GM20431 (cell line): ENCODE data around the gene ABHD4.

Experiments used
- in situ Hi-C: fragments of 300-500 bp; cut with MseI, MboI; formaldehyde crosslinking; loops from one replicate; pipeline ENCODE4 v1.15.0; 2020; ENCODE audit warnings: low sequenced_read_pairs; ENCODE audit not compliant: unreplicated experiment

Gene ABHD4

DNA sequence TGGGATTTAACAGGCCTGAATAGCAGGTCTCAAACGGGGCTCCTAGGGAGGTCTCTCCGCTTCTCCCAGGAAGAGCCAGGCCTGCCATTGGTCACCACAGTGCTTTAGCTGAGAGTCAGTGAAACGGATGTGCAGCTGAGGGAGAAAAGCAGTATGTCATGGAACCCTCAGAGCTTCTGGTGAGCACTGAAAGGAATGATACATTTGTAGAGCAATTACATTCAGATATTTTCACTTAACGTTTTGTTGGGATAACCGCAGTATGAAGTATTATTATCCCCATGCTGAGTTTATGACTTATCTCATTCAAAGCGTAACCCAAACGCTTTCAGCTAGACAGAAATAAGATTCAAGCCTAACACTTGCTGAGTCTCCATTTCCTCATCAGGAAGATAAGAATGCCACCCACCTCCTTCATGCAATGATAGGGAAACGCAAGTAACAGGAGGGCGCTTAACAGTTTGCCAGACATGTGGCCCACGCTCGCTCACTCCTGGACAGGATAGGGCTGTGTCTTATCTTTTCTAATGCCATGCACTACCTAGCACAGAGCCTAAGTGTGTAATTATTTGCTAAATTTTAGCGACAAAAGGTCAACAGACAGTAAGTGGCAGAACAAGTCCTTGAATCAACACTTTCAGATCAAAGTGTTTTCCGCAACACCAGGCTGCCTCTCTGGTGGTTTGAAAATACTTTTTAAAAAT, 37.3 kb upstream of the ABHD4 start:
- in situ Hi-C loops, result loop anchor here (25.0 kb wide), 1 partner anchor 174 kb away; no protein-coding TSS in a partner anchor

GRCh38 chr14:22561366-22561660, 36.8 kb upstream of the ABHD4 start:
- in situ Hi-C loops, result loop anchor here (25.0 kb wide), 1 partner anchor 174 kb away; no protein-coding TSS in a partner anchor

- in situ Hi-C loops, result loop anchor here (25.0 kb wide), 1 partner anchor 175 kb away; no protein-coding TSS in a partner anchor
These were observed 36.2 kb upstream of the ABHD4 start for GRCh38 chr14:22561661-22562579.

DNA sequence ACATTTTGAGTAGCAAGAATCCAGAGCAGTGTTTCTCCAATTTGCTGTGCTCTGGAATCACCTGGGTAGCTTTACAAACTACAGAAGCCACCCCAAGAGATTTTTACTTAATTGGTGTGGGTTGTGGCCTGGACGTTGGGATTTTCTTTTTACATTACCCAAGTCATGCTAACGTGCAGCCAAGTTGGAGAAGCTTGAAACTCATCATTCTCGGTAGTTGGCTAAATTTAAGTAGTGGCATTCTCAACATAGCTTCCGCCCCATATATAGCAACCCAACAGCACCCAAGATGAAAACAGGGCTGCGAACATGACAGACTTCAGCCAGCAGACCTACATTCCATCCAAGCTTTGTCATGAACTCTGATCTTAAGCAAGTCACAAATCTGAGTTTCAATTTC, 34.1 kb upstream of the ABHD4 start:
- in situ Hi-C loops, result loop anchor here (25.0 kb wide), 1 partner anchor 177 kb away; no protein-coding TSS in a partner anchor

DNA sequence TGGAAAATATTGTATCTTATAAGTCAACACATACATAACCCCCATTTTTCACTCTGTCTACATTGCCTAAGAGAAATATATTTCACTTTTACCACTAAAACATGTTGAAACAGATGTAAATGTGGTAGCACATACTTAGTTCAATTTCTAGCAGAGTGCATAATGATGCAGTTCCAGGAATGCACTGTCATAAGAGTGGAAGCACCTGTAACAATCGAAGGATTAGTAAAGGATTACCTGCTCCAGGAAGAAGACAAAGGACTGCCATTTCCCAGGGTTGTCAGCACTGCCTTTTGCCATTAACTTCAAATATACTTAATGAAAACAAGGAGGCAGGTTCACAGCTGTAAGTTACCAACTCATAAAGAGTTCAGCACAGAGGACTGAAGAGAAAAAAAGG, 33.6 kb upstream of the ABHD4 start:
- in situ Hi-C loops, result loop anchor here (25.0 kb wide), 1 partner anchor 177 kb away; no protein-coding TSS in a partner anchor

DNA sequence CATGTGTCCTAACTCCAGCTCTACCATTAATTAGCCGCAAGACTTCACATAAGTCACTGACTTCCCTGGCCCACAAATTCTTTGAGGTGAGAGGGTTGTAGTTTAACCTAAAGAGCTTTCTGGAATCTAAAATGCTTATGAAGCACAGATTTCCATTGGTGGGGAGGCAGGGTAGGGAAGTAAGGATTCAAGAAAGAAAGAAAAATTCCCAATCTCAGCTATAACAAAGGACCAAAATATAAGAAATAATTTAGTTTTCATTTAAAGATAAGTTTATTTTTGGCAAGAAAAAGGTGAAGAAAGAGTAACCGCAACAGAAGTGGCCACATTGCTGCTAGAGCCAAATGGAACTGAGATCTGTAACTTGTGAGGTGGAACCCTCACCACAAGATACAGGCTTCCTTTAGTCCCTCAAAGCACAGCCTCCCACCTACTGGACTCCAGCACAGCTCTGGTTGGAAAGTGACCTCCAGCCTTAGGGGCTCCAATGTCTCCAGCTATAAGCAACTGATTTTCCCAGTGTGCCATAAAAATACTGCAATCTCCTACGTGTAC, 32.6 kb upstream of the ABHD4 start:
- in situ Hi-C loops, result loop anchor here (25.0 kb wide), 1 partner anchor 178 kb away; no protein-coding TSS in a partner anchor

- in situ Hi-C loops, result loop anchor here (25.0 kb wide), 1 partner anchor 179 kb away; no protein-coding TSS in a partner anchor
These were observed 31.8 kb upstream of the ABHD4 start for GRCh38 chr14:22566266-22566665.

GRCh38 chr14:22566845-22567244, 31.3 kb upstream of the ABHD4 start:
- in situ Hi-C loops, result loop anchor here (25.0 kb wide), 1 partner anchor 180 kb away; no protein-coding TSS in a partner anchor

DNA sequence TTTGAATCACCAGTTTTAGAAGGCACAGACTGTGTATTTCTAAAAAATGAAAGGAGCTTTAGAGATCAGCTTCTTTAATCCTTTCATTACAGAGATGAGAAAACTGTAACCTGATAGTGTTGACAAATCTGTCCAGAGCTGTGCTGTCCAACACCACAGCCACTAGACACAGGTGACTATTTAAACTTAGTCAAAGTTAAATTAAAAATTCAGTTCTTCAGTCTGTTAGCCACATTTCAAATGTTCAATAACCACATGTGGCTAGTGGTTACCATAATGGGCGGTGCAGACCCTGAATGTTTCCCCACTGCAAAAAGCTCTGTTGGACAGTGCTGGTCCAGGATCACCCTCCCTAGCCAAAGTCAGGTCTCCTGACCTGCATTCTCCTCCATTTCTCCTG, 30.7 kb upstream of the ABHD4 start:
- in situ Hi-C loops, result loop anchor here (25.0 kb wide), 1 partner anchor 180 kb away; no protein-coding TSS in a partner anchor

DNA sequence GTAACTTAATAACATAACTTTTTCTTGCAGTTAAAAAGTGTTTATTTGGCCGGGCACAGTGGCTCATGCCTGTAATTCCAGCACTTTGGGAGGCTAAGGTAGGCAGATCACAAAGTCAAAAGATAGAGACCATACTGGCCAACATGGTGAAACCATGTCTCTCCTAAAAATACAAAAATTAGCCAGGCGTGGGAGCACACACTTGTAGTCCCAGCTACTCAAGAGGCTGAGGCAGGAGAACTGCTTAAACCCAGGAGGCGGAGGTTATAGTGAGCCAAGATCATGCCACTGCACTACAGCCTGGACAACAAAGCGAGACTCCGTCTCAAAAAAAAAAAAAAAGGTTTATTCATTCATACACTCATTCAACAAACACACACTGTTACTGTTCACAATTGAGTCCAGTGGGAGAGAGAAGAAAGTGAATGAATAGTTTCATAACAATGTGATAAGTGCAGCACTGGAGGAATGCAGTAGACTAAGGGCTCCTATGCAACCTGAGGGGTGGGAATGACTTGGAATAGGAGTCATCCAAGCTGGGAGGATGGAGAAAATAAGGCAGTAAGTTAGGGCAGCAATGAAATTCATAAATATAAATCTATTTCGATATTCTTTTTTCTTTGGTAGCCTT, 28.9 kb upstream of the ABHD4 start:
- in situ Hi-C loops, result loop anchor here (25.0 kb wide), 1 partner anchor 182 kb away; no protein-coding TSS in a partner anchor

- in situ Hi-C loops, result loop anchor here (10.0 to 25.0 kb wide), 2 partner anchors 85 to 182 kb away; no protein-coding TSS in a partner anchor
These were observed 28.4 kb upstream of the ABHD4 start for GRCh38 chr14:22569737-22570131.

GRCh38 chr14:22570132-22570949, 27.8 kb upstream of the ABHD4 start:
- in situ Hi-C loops, result loop anchor here (10.0 to 25.0 kb wide), 2 partner anchors 84 to 183 kb away; no protein-coding TSS in a partner anchor

- in situ Hi-C loops, result loop anchor here (10.0 to 25.0 kb wide), 2 partner anchors 82 to 185 kb away; no protein-coding TSS in a partner anchor
These were observed 25.5 kb upstream of the ABHD4 start for GRCh38 chr14:22572562-22573058.

DNA sequence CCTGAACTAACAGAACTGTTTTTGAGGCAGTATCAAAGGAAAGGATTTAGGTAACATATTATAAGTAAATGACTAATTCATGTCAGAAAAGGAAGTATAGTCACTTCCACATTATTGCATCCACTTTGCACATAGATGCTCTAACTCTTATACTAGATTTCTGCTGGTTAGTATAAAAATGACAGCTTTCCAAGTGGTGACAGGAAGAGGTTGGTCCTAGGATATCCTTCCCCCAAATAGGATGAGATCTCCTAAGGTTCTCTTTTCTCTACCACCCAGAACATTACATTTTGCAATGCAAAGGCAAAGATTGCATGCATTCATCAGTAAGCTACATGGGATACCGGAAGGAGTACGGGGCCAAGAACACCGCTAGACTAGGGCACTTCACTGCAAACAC, 24.3 kb upstream of the ABHD4 start:
- in situ Hi-C loops, result loop anchor here (10.0 to 25.0 kb wide), 2 partner anchors 81 to 187 kb away; no protein-coding TSS in a partner anchor

DNA sequence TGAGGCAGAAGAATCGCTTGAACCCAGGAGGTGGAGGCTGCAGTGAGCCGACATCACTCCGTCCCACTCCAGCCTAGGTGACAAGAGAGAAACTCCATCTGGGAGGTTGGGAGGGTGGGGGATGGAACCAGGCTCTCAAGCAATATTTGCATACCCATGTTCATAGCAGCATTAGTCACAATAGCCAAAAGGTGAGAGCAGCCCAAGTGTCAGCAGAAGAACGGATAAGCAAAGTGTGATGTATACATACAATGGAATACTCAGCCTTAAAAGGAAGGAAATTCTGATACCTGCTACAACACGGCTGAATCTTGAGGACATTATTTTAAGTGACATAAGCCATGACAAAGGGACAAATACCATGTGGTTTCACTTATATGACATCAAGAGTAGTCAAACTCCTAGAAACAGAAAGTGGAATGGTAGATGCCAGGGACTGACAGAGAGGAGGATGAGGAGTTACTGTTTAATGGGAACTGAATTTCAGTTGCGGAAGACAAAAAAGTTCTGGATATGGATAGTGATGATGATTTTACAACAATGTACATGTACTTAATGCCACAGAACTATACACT, 20.7 kb upstream of the ABHD4 start:
- in situ Hi-C loops, result loop anchor here (10.0 to 25.0 kb wide), 2 partner anchors 77 to 285 kb away; partner anchors contain the start of gene LRP10

DNA sequence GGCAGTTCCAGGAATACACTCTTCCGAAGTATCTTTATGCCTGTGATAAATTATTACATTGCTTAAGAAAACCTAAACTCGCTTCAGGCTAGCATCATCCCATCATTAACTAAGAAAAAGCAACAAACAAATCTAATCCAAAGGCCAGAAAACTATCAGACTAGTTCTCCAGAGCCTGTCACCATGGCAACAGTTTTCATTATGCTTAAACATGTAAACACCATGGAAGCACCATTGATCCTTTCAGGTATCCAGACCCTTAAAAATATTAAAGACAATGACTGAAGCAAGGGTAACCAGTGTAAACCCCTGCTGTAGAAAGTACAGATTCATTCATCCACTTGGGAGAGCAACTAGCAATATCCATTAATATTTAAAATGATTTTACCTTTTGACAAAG, 18.9 kb upstream of the ABHD4 start:
- in situ Hi-C loops, result loop anchor here (10.0 to 25.0 kb wide), 2 partner anchors 76 to 283 kb away; partner anchors contain the start of gene LRP10

DNA sequence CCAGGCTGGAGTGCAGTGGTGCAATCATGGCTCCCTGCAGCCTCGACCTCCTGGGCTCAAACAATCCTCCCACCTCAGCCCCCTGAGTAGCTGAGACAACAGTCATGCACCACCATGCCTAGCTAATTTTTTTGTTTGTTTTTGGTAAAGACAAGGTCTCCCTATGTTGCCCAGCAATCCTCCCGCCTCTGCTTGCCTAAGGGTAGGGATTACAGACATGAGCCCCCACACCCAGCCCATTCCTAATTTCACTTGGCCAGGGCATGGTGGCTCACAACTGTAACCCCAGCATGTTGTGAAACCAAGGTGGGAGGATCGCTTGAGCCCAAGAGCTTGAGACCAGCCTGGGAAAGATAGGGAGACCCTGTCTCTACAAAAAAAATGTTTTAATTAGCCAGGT, 18.2 kb upstream of the ABHD4 start:
- in situ Hi-C loops, result loop anchor here (10.0 to 25.0 kb wide), 2 partner anchors 75 to 282 kb away; partner anchors contain the start of gene LRP10

DNA sequence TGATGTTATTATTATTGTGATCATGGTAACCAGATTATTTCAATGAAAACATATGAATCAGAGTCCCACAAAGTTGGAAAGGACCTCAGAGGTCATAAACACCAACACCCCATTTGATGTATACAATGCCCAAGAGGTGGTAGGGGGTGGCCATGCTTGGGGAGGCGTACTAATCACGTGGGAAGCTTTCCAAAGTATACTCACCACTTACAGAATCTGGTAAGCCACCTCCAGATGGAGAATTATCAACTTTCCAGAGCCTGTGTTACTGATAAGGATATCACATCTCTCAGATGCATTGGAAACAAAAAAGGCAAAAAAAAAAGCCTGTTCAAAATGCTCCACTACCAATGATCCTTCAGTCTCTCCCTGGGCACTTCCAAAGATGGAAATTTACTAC, 17.5 kb upstream of the ABHD4 start:
- in situ Hi-C loops, result loop anchor here (25.0 kb wide), 1 partner anchor 282 kb away; the partner anchor contains the start of gene LRP10
